Kidney epithelial cell (primary cell): ENCODE results near the gene AFF3. TPM values are rescaled to one million over a fixed set of nuclear protein-coding genes. Genes with fewer than 3 reads are reported as not detected.

Source experiments
- DNase-seq: peaks from one replicate; pipeline ENCODE4 v3.0.0-alpha.2; 2010; ENCODE audit warnings: low read depth
- H3K27me3 ChIP-seq: 2 replicates; pipeline ENCODE4 v1.6.0; 2011; ENCODE audit warnings: low read length; ENCODE audit not compliant: control insufficient read depth, insufficient read depth
- H3K36me3 ChIP-seq: 2 replicates; pipeline ENCODE4 v1.5.1; 2011; ENCODE audit warnings: low read length; ENCODE audit not compliant: control insufficient read depth, insufficient read depth
- H3K4me3 ChIP-seq: 2 replicates; pipeline ENCODE4 v1.5.1; 2011; ENCODE audit warnings: low read depth, mild to moderate bottlenecking, control low read depth, low read length
- CTCF ChIP-seq: IDR thresholded peaks from 2 replicates; pipeline ENCODE4 v1.5.1; 2011; ENCODE audit warnings: mild to moderate bottlenecking, moderate library complexity, low read length, control low read depth, inconsistent platforms; ENCODE audit not compliant: insufficient read depth, poor library complexity, severe bottlenecking
- total RNA-seq: library from RNA; depleted of rRNA; stranded (reverse); fragments of >200 nt; gene quantifications from 2 replicates; pipeline ENCODE4 v1.2.3, GENCODE V29; 2015

AFF3 gene
- total RNA-seq, 1 donor from 2014 or later: 13.9 TPM

- Histone ChIP-seq H3K27me3 (no peaks in the 10 kb centered on the region), H3K4me3 (no peak overlapping the region), H3K36me3 (no peaks in the 10 kb centered on the region)
- DNase-seq: no peak
- no peak for TF ChIP-seq CTCF
Observed at GRCh38 chr2:99833586-99834201, 308.7 kb downstream of the AFF3 start.

- DNase-seq: no peak
- Histone ChIP-seq H3K4me3 (no peak overlapping the region), H3K36me3 (no peaks in the 10 kb centered on the region), H3K27me3 (no peaks in the 10 kb centered on the region)
- no peak for TF ChIP-seq CTCF
Observed at GRCh38 chr2:99832926-99833325, 309.5 kb downstream of the AFF3 start.

GRCh38 chr2:99831772-99832171, 310.6 kb downstream of the AFF3 start:
- Histone ChIP-seq H3K4me3 (no peak overlapping the region), H3K36me3 (no peaks in the 10 kb centered on the region), H3K27me3 (no peaks in the 10 kb centered on the region)
- no peak for TF ChIP-seq CTCF
- no peak for DNase-seq

- Histone ChIP-seq H3K4me3 (no peak overlapping the region), H3K27me3 (no peaks in the 10 kb centered on the region), H3K36me3 (no peaks in the 10 kb centered on the region)
- no peak for TF ChIP-seq CTCF
- DNase-seq: no peak
Observed at GRCh38 chr2:99827296-99827999, 314.9 kb downstream of the AFF3 start.

GRCh38 chr2:99825630-99826029, 316.8 kb downstream of the AFF3 start:
- TF ChIP-seq CTCF: no peak
- H3K36me3 ChIP-seq: no peaks in the 10 kb centered on the region
- no peaks in the 10 kb centered on the region for H3K27me3 ChIP-seq
- H3K4me3 ChIP-seq: no peak overlapping the region
- no peak for DNase-seq

GRCh38 chr2:99824758-99825157, 317.6 kb downstream of the AFF3 start:
- no peak for TF ChIP-seq CTCF

More at GRCh38 chr2:99824758-99825157, 317.6 kb downstream of the AFF3 start:
- DNase-seq: no peak
- no peak overlapping the region for H3K4me3 ChIP-seq
- H3K27me3 ChIP-seq: no peaks in the 10 kb centered on the region
- no peaks in the 10 kb centered on the region for H3K36me3 ChIP-seq
